Activated naive CD4-positive, alpha-beta T cell treated with anti-CD3 and anti-CD28 coated beads for 36 hours (primary cell): ENCODE results near the gene LIM2. TPM values are rescaled to one million over a fixed set of nuclear protein-coding genes. Genes with fewer than 3 reads are reported as not detected.

ENCODE experiments used
- CTCF ChIA-PET: fragments of 350-600 bp; sonication (Branson Sonifier 250); formaldehyde crosslinking; loops from one replicate; lab custom pipeline; 2021; ENCODE audit warnings: antibody characterized with exemption; lab: Charles Lee
- DNase-seq: peaks from one replicate; pipeline ENCODE4 v3.0.0-alpha.2; 2020
- H3K27ac Mint-ChIP-seq: one replicate; pipeline ENCODE4 v1.8.0; 2021; ENCODE audit warnings: mild to moderate bottlenecking, mixed read lengths
- H3K27me3 Mint-ChIP-seq: one replicate; pipeline ENCODE4 v1.8.0; 2021; ENCODE audit warnings: low read depth, mixed read lengths
- H3K36me3 Mint-ChIP-seq: one replicate; pipeline ENCODE4 v1.8.0; 2021; ENCODE audit warnings: low read depth, mixed read lengths
- H3K4me1 Mint-ChIP-seq: one replicate; pipeline ENCODE4 v1.8.0; 2021; ENCODE audit warnings: low read depth, mixed read lengths
- H3K4me3 Mint-ChIP-seq: one replicate; pipeline ENCODE4 v1.8.0; 2021; ENCODE audit warnings: mild to moderate bottlenecking, moderate library complexity, mixed read lengths
- H3K9me3 Mint-ChIP-seq: one replicate; pipeline ENCODE4 v1.8.0; 2021; ENCODE audit warnings: mixed read lengths
- intact Hi-C: fragments of 100-400 bp; cut with micrococcal nuclease; formaldehyde crosslinking; loops from one replicate; pipeline ENCODE4 v1.15.1; 2023
- total RNA-seq, 2 experiments: library from RNA; stranded (reverse); gene quantifications; one replicate each; pipeline ENCODE4 v1.2.3, GENCODE V29; 2021

The LIM2 gene
- total RNA-seq, 2 experiments from 2014 or later: not detected

GRCh38 chr19:51330366-51330765 is 57.4 kb downstream of the LIM2 start:
- Mint-ChIP-seq H3K36me3 (no peaks in the 10 kb centered on the region), H3K4me1 (peaks cover 5% of the 10 kb centered on the region), H3K27me3 (peaks cover 47% of the 10 kb centered on the region), H3K4me3 (no peak overlapping the region), H3K9me3 (peaks cover 1% of the 10 kb centered on the region), H3K27ac (no peak overlapping the region)
- intact Hi-C loops: no loop called here
- CTCF ChIA-PET: no interaction called here
- DNase-seq: no peak

Other genes starting within 250 kb of the LIM2 start
- gene SIGLEC7, start 245.7 kb downstream of the LIM2 start, total RNA-seq: not detected
- gene CD33, start 162.9 kb downstream of the LIM2 start, total RNA-seq: 1 to 10 TPM in 1 of 2 experiments, under 1 TPM in 1; 0.69 to 1.1 TPM
- not detected for gene SIGLECL1, start 136.9 kb downstream of the LIM2 start, total RNA-seq
- gene IGLON5, start 76.3 kb downstream of the LIM2 start, total RNA-seq: not detected
- gene VSIG10L, start 45.8 kb downstream of the LIM2 start, total RNA-seq: 1 to 10 TPM; 1.4 to 1.5 TPM
- 100 to 1,000 TPM; 118 to 128 TPM for gene ETFB, start 21.6 kb downstream of the LIM2 start, total RNA-seq
- under 1 TPM; 0.72 TPM for gene CLDND2, start 19.0 kb downstream of the LIM2 start, total RNA-seq
- gene NKG7, start 15.3 kb downstream of the LIM2 start, total RNA-seq: 10 to 100 TPM; 16.3 to 17.5 TPM
- not detected for gene C19orf84, start 2.6 kb upstream of the LIM2 start, total RNA-seq
- not detected for gene SIGLEC10, start 29.7 kb upstream of the LIM2 start, total RNA-seq
- not detected for gene SIGLEC8, start 70.5 kb upstream of the LIM2 start, total RNA-seq
- not detected for gene CEACAM18, start 90.6 kb upstream of the LIM2 start, total RNA-seq
- gene SIGLEC12, start 113.8 kb upstream of the LIM2 start, total RNA-seq: not detected
- gene SIGLEC6, start 143.7 kb upstream of the LIM2 start, total RNA-seq: not detected
- gene ZNF175, start 183.3 kb upstream of the LIM2 start, total RNA-seq: 1 to 10 TPM; 6.5 to 7.9 TPM
- gene SIGLEC5, start 242.4 kb upstream of the LIM2 start, total RNA-seq: under 1 TPM in 1 of 2 experiments, not detected in 1; 0.12 TPM